Mesothelial cell of epicardium (in vitro differentiated cells): Measurements from ENCODE around the gene BCAN. TPM values are rescaled to one million over a fixed set of nuclear protein-coding genes. Genes with fewer than 3 reads are reported as not detected.
A peak's percentile ranks its signal among the peaks of the same experiment; 100 is the strongest.

Source experiments
- DNase-seq, 2 experiments: peaks; one replicate each; pipeline ENCODE4 v3.0.0; 2021; ENCODE audit warnings: low spot score in 2 of 2; ENCODE audit not compliant: unreplicated experiment in 2 of 2
- H3K27ac Mint-ChIP-seq: 2 replicates; pipeline ENCODE4 v1.8.0; 2021; ENCODE audit warnings: mixed read lengths
- H3K27me3 Mint-ChIP-seq: 2 replicates; pipeline ENCODE4 v1.8.0; 2021; ENCODE audit warnings: low read depth, mixed read lengths
- H3K36me3 Mint-ChIP-seq: 2 replicates; pipeline ENCODE4 v1.8.0; 2021; ENCODE audit warnings: mixed read lengths
- H3K4me1 Mint-ChIP-seq: 2 replicates; pipeline ENCODE4 v1.8.0; 2021; ENCODE audit warnings: mixed read lengths
- H3K4me3 Mint-ChIP-seq: 2 replicates; pipeline ENCODE4 v1.8.0; 2021; ENCODE audit warnings: mild to moderate bottlenecking, moderate library complexity, mixed read lengths
- H3K9me3 Mint-ChIP-seq: 2 replicates; pipeline ENCODE4 v1.8.0; 2021; ENCODE audit warnings: mixed read lengths
- CTCF ChIP-seq: fragments of 200-600 bp; sonication (generic); IDR thresholded peaks from one replicate; pipeline ENCODE4 v1.5.0; 2021; ENCODE audit warnings: antibody characterized with exemption; ENCODE audit not compliant: unreplicated experiment
- total RNA-seq: library from RNA; stranded (reverse); gene quantifications from 3 replicates; pipeline ENCODE4 v1.2.1, GENCODE V29; 2021

BCAN gene
- total RNA-seq, 1 donor from 2014 or later: 0.85 TPM

GRCh38 chr1:156655151-156655903 lies 13.4 kb downstream of the BCAN start:
- no peak overlapping the region for H3K4me3 Mint-ChIP-seq
- no peak overlapping the region for H3K27ac Mint-ChIP-seq

GRCh38 chr1:156655904-156656516 lies 14.1 kb downstream of the BCAN start:
- Mint-ChIP-seq H3K4me1 (peaks cover 24% of the 10 kb centered on the region), H3K9me3 (no peaks in the 10 kb centered on the region), H3K27ac (no peak overlapping the region), H3K27me3 (peaks cover 75% of the 10 kb centered on the region), H3K4me3 (no peak overlapping the region), H3K36me3 (no peaks in the 10 kb centered on the region)
- TF ChIP-seq CTCF: no peak
- DNase-seq: no peak

More at GRCh38 chr1:156655151-156655903, 13.4 kb downstream of the BCAN start:
- TF ChIP-seq CTCF: no peak
- H3K27me3 Mint-ChIP-seq: peaks cover 82% of the 10 kb centered on the region
- no peaks in the 10 kb centered on the region for H3K36me3 Mint-ChIP-seq
- no peak for DNase-seq
- H3K4me1 Mint-ChIP-seq: peaks cover 19% of the 10 kb centered on the region
- no peaks in the 10 kb centered on the region for H3K9me3 Mint-ChIP-seq

- Mint-ChIP-seq H3K27me3 (peaks cover 67% of the 10 kb centered on the region), H3K9me3 (no peaks in the 10 kb centered on the region), H3K27ac (no peak overlapping the region), H3K4me1 (peaks cover 35% of the 10 kb centered on the region), H3K4me3 (peak overlapping the region; percentile 54), H3K36me3 (no peaks in the 10 kb centered on the region)
- peak; percentile 54 to 84 for DNase-seq
- TF ChIP-seq CTCF: peak; percentile 83
Observed at GRCh38 chr1:156656806-156657740, 15.2 kb downstream of the BCAN start.

- H3K4me1 Mint-ChIP-seq: peaks cover 40% of the 10 kb centered on the region
- peaks cover 64% of the 10 kb centered on the region for H3K27me3 Mint-ChIP-seq
- no peaks in the 10 kb centered on the region for H3K9me3 Mint-ChIP-seq
- peak overlapping the region; percentile 54 for H3K4me3 Mint-ChIP-seq
- H3K27ac Mint-ChIP-seq: no peak overlapping the region
- no peak for TF ChIP-seq CTCF
- no peaks in the 10 kb centered on the region for H3K36me3 Mint-ChIP-seq
- DNase-seq: no peak
Observed at GRCh38 chr1:156657741-156658319, 15.9 kb downstream of the BCAN start.

GRCh38 chr1:156658496-156658895 lies 16.6 kb downstream of the BCAN start:
- Mint-ChIP-seq H3K9me3 (no peaks in the 10 kb centered on the region), H3K27ac (no peak overlapping the region), H3K36me3 (no peaks in the 10 kb centered on the region), H3K27me3 (peaks cover 57% of the 10 kb centered on the region), H3K4me1 (peaks cover 47% of the 10 kb centered on the region), H3K4me3 (no peak overlapping the region)
- TF ChIP-seq CTCF: no peak
- no peak for DNase-seq
